K562 (cell line): ENCODE results near the gene KBTBD4. TPM values are rescaled to one million over a fixed set of nuclear protein-coding genes. Genes with fewer than 3 reads are reported as not detected.

Experiments used
- GABPB2 ChIP-seq: fragments of 250-450 bp; sonication (Bioruptor Pico); conservative IDR thresholded peaks from 2 replicates; pipeline ENCODE4 v1.5.1; 2021; ENCODE audit warnings: mild to moderate bottlenecking
- HNRNPL ChIP-seq: fragments of 200-400 bp; formaldehyde crosslinking; IDR thresholded peaks from 2 replicates; pipeline ENCODE4 v1.6.1; 2017; ENCODE audit warnings: low read depth, mild to moderate bottlenecking, low read length
- KAT8 ChIP-seq: fragments of 450-650 bp; IDR thresholded peaks from 2 replicates; pipeline ENCODE4 v1.6.1; 2016; ENCODE audit warnings: low read depth, mild to moderate bottlenecking
- MAFF ChIP-seq: IDR thresholded peaks from 2 replicates; pipeline ENCODE4 v1.6.1; 2012; ENCODE audit warnings: low read length, improper control_type of control experiment
- MXI1 ChIP-seq: IDR thresholded peaks from 2 replicates; pipeline ENCODE4 v1.6.1; 2011; ENCODE audit warnings: low read depth, mild to moderate bottlenecking, improper control_type of control experiment, low read length
- MYBL2 ChIP-seq, 2 experiments: fragments of 450-650 bp in 1 of 2; sonication (generic) in 1 of 2; formaldehyde crosslinking in 1 of 2; IDR thresholded peaks; 2 replicates each; pipeline versions ENCODE4 v1.6.1 to v1.8.1; 2017 to 2022; ENCODE audit warnings: borderline replicate concordance in 1 of 2, inconsistent platforms in 1 of 2, low read depth in 1 of 2, mild to moderate bottlenecking in 1 of 2, missing genetic modification reagents in 1 of 2, moderate library complexity in 1 of 2
- NELFE ChIP-seq: IDR thresholded peaks from 2 replicates; pipeline ENCODE4 v1.6.1; 2011; ENCODE audit warnings: mild to moderate bottlenecking; ENCODE audit not compliant: insufficient read depth, insufficient read length
- PRMT5 ChIP-seq: sonication (generic); formaldehyde crosslinking; IDR thresholded peaks from 2 replicates; pipeline ENCODE4 v1.5.0; 2020; ENCODE audit warnings: missing genetic modification reagents
- SMAD1 ChIP-seq: fragments of 150-350 bp; IDR thresholded peaks from 2 replicates; pipeline ENCODE4 v1.6.1; 2014; ENCODE audit warnings: low read length, low read depth; ENCODE audit not compliant: partially characterized antibody
- TAF1 ChIP-seq: IDR thresholded peaks from 2 replicates; pipeline ENCODE4 v1.6.1; 2011; ENCODE audit warnings: mild to moderate bottlenecking, low read length, moderate library complexity; ENCODE audit not compliant: insufficient read depth, control insufficient read depth, severe bottlenecking; ENCODE audit errors: extremely low read depth
- ZBED1 ChIP-seq: IDR thresholded peaks from 2 replicates; pipeline ENCODE4 v1.6.1; 2014
- ZNF696 ChIP-seq: fragments of 250-450 bp; sonication (Bioruptor Pico); conservative IDR thresholded peaks from 2 replicates; pipeline ENCODE4 v1.4.0; 2020; ENCODE audit warnings: mild to moderate bottlenecking, moderate library complexity
- ZNF77 ChIP-seq: fragments of 250-450 bp; sonication (Bioruptor Pico); IDR thresholded peaks from 2 replicates; pipeline ENCODE4 v1.5.0; 2020
- polyA plus RNA-seq, 8 experiments: library from polyadenylated mRNA; depleted of rRNA in 4 of 8; stranded (reverse) in 5 of 8; unstranded in 3 of 8; fragments of >200 nt; fragmentation: Nextera tagmentation in 2 of 8; fragmentation: Illumina TruSeq in 1 of 8; extraction: Ambion mirVana in 2 of 8; extraction: Trizol in 1 of 8; gene quantifications; 2 replicates each; pipeline versions ENCODE4 v1.2.1 to v1.2.3, GENCODE V29; 2011 to 2014; ENCODE audit warnings: inconsistent platforms in 1 of 8, missing spikeins in 1 of 8
- total RNA-seq, 7 experiments: library from RNA; depleted of rRNA in 6 of 7; stranded (reverse); fragments of >200 nt in 6 of 7; fragmentation: Illumina TruSeq in 2 of 7; extraction: Trizol in 2 of 7; gene quantifications; 2 replicates each; pipeline versions ENCODE4 v1.2.1 to v1.2.3, GENCODE V29; 2011 to 2021; ENCODE audit warnings: low replicate concordance in 1 of 7
- TF ChIP-seq, protein P1 (sequence below): fragments of 250-450 bp; sonication (Bioruptor Pico); IDR thresholded peaks from 2 replicates; pipeline ENCODE4 v1.6.1; 2021; ENCODE audit warnings: mild to moderate bottlenecking
- TF ChIP-seq, protein P2 (sequence below), 2 experiments: IDR thresholded peaks in 1 of 2; conservative IDR thresholded peaks in 1 of 2; 2 replicates each; pipeline ENCODE4 v1.6.1; 2016; ENCODE audit warnings: low read depth in 2 of 2, mild to moderate bottlenecking in 1 of 2, missing compliant biosample characterization in 1 of 2, missing genetic modification characterization in 1 of 2, moderate library complexity in 1 of 2
- TF ChIP-seq, protein P3 (sequence below): sonication (generic); formaldehyde crosslinking; IDR thresholded peaks from 2 replicates; pipeline ENCODE4 v1.8.1; 2023; ENCODE audit warnings: mild to moderate bottlenecking, missing genetic modification reagents
- TF ChIP-seq, protein P4 (sequence below): fragments of 250-450 bp; sonication (Bioruptor Pico); IDR thresholded peaks from 2 replicates; pipeline ENCODE4 v1.9.0; 2021; ENCODE audit warnings: mild to moderate bottlenecking
- TF ChIP-seq, protein P5 (sequence below): sonication (generic); formaldehyde crosslinking; IDR thresholded peaks from 2 replicates; pipeline ENCODE4 v1.8.0; 2022; ENCODE audit warnings: missing genetic modification reagents, mild to moderate bottlenecking, borderline replicate concordance

The KBTBD4 gene
- total and polyA plus RNA-seq, 9 of the 15 experiments (the other 6 are each of a cell fraction or from before 2014, with no cell fraction given) = 7.0 to 33.9 (median 13.3) TPM

DNA sequence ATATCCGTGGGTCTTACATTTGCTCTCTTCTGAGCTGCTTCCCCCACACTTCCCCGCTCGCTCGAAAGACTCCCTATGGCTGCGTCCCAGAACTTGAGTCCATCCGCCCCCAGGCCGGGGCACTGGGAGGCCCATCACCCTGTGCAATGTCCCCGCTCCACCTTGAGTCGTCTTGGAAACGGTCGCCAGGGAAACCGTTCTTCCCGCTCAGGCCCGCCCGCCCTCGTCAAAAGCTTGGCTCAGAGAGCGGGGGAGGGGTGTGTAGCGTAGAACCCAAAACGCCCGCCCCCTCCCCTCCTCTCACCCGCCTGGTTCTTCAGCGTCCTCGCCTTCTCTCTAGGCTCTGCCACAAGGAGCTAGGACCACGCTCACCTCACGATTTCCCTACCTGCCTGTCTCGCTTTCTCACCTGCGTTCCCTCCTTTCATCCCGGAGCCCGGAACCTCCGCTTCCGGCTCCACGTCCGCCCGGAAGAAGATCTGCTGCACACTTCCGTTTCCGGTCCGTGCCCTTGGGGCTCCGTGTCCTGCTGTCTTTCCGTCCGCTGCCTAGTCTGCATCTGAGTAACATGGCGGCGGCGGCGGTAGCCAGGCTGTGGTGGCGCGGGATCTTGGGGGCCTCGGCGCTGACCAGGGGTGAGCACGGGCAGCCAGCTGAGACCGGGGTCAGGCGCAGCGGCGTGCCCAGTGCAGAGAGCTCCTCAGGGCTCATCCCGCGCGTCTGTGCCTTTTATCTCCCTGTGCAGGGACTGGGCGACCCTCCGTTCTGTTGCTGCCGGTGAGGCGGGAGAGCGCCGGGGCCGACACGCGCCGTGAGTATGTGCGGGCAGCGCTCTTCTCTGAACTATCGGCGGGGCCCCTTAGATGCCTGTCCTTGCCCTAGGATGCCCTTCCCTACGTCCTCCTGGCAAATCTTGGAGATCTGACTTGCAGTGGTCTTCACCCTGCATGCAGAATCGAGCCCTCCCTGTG lies at the start of gene KBTBD4, which contains the start of gene NDUFS3 (continued):
- TF ChIP-seq TAF1 (peak; percentile 98), NELFE (no peak), KAT8 (peak; percentile 71), PRMT5 (no peak), GABPB2 (no peak), HNRNPL (no peak), ZNF696 (CRISPR knock-in tag) (no peak), MYBL2 (IDR thresholded peaks at IDR 0.05; ENCODE audit: low read depth) (0 out of 2 replicates have a peak, but pooled peaks have one; percentile 17), MYBL2 (CRISPR knock-in tag; IDR thresholded peaks at IDR 0.05; ENCODE audit: borderline replicate concordance) (no peak), SMAD1 (peak; percentile 50), MXI1 (peak; percentile 99), ZBED1 (peak; percentile 79), ZNF77 (CRISPR knock-in tag) (no peak), MAFF (no peak)
- TF ChIP-seq, protein P1, sequence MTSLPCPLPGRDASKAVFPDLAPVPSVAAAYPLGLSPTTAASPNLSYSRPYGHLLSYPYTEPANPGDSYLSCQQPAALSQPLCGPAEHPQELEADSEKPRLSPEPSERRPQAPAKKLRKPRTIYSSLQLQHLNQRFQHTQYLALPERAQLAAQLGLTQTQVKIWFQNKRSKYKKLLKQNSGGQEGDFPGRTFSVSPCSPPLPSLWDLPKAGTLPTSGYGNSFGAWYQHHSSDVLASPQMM (CRISPR knock-in tag) = no peak
- TF ChIP-seq, protein P2, sequence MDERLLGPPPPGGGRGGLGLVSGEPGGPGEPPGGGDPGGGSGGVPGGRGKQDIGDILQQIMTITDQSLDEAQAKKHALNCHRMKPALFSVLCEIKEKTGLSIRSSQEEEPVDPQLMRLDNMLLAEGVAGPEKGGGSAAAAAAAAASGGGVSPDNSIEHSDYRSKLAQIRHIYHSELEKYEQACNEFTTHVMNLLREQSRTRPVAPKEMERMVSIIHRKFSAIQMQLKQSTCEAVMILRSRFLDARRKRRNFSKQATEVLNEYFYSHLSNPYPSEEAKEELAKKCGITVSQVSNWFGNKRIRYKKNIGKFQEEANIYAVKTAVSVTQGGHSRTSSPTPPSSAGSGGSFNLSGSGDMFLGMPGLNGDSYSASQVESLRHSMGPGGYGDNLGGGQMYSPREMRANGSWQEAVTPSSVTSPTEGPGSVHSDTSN (CRISPR knock-in tag; IDR thresholded peaks at IDR 0.05; ENCODE audit: low read depth) = no peak
- TF ChIP-seq, protein P2 (tag; conservative IDR thresholded peaks at IDR 0.05; ENCODE audit: low read depth) = 0 out of 2 replicates have a peak, but pooled peaks have one; percentile 11
- TF ChIP-seq, protein P3, sequence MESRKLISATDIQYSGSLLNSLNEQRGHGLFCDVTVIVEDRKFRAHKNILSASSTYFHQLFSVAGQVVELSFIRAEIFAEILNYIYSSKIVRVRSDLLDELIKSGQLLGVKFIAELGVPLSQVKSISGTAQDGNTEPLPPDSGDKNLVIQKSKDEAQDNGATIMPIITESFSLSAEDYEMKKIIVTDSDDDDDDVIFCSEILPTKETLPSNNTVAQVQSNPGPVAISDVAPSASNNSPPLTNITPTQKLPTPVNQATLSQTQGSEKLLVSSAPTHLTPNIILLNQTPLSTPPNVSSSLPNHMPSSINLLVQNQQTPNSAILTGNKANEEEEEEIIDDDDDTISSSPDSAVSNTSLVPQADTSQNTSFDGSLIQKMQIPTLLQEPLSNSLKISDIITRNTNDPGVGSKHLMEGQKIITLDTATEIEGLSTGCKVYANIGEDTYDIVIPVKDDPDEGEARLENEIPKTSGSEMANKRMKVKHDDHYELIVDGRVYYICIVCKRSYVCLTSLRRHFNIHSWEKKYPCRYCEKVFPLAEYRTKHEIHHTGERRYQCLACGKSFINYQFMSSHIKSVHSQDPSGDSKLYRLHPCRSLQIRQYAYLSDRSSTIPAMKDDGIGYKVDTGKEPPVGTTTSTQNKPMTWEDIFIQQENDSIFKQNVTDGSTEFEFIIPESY (CRISPR knock-in tag) = peak; percentile 81
- TF ChIP-seq, protein P4, sequence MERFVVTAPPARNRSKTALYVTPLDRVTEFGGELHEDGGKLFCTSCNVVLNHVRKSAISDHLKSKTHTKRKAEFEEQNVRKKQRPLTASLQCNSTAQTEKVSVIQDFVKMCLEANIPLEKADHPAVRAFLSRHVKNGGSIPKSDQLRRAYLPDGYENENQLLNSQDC (CRISPR knock-in tag) = peak; percentile 83; the same call in 1 of the 2 replicates
- TF ChIP-seq, protein P5, sequence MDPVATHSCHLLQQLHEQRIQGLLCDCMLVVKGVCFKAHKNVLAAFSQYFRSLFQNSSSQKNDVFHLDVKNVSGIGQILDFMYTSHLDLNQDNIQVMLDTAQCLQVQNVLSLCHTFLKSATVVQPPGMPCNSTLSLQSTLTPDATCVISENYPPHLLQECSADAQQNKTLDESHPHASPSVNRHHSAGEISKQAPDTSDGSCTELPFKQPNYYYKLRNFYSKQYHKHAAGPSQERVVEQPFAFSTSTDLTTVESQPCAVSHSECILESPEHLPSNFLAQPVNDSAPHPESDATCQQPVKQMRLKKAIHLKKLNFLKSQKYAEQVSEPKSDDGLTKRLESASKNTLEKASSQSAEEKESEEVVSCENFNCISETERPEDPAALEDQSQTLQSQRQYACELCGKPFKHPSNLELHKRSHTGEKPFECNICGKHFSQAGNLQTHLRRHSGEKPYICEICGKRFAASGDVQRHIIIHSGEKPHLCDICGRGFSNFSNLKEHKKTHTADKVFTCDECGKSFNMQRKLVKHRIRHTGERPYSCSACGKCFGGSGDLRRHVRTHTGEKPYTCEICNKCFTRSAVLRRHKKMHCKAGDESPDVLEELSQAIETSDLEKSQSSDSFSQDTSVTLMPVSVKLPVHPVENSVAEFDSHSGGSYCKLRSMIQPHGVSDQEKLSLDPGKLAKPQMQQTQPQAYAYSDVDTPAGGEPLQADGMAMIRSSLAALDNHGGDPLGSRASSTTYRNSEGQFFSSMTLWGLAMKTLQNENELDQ (CRISPR knock-in tag) = no peak
